Activated CD8-positive, alpha-beta T cell treated with anti-CD3 and anti-CD28 coated beads for 36 hours (primary cell): ENCODE measurements around the gene P4HB. TPM values are rescaled to one million over a fixed set of nuclear protein-coding genes. Genes with fewer than 3 reads are reported as not detected.

Experiments
- ATAC-seq: fragments of 200-7000 bp; cut with Tn5 transposase; one replicate; pipeline ENCODE4 v1.10.0; 2021; ENCODE audit warnings: mild to moderate bottlenecking, moderate library complexity
- CTCF ChIA-PET: fragments of 350-600 bp; sonication (Branson Sonifier 250); formaldehyde crosslinking; loops from one replicate; lab custom pipeline; 2021; ENCODE audit warnings: antibody characterized with exemption; lab: Charles Lee
- POLR2A ChIA-PET: fragments of 350-600 bp; sonication (Branson Sonifier 250); formaldehyde crosslinking; loops from one replicate; lab custom pipeline; 2021; ENCODE audit warnings: antibody characterized with exemption; lab: Charles Lee
- DNase-seq: peaks from one replicate; pipeline ENCODE4 v3.0.0-alpha.2; 2020
- H3K27ac Mint-ChIP-seq: one replicate; pipeline ENCODE4 v1.8.0; 2021; ENCODE audit warnings: mild to moderate bottlenecking, mixed read lengths
- H3K27me3 Mint-ChIP-seq: one replicate; pipeline ENCODE4 v1.8.0; 2021; ENCODE audit warnings: mixed read lengths
- H3K36me3 Mint-ChIP-seq: one replicate; pipeline ENCODE4 v1.8.0; 2021; ENCODE audit warnings: low read depth, mixed read lengths
- H3K4me1 Mint-ChIP-seq: one replicate; pipeline ENCODE4 v1.8.0; 2021; ENCODE audit warnings: low read depth, mixed read lengths
- H3K4me3 Mint-ChIP-seq: one replicate; pipeline ENCODE4 v1.8.0; 2021; ENCODE audit warnings: mild to moderate bottlenecking, moderate library complexity, mixed read lengths
- H3K9me3 Mint-ChIP-seq: one replicate; pipeline ENCODE4 v1.8.0; 2021; ENCODE audit warnings: mixed read lengths
- intact Hi-C: fragments of 100-400 bp; cut with micrococcal nuclease; formaldehyde crosslinking; loops from one replicate; pipeline ENCODE4 v1.10.0; 2022
- total RNA-seq, 2 experiments: library from RNA; stranded (reverse); gene quantifications; one replicate each; pipeline ENCODE4 v1.2.3, GENCODE V29; 2021
- TF ChIP-seq, protein P1 (sequence below): fragments of 200-600 bp; IDR thresholded peaks from one replicate; pipeline ENCODE4 v1.8.0; 2022; ENCODE audit warnings: antibody characterized with exemption, mild to moderate bottlenecking

The P4HB gene
- total RNA-seq, 2 experiments from 2014 or later, result 408 to 434 TPM

DNA sequence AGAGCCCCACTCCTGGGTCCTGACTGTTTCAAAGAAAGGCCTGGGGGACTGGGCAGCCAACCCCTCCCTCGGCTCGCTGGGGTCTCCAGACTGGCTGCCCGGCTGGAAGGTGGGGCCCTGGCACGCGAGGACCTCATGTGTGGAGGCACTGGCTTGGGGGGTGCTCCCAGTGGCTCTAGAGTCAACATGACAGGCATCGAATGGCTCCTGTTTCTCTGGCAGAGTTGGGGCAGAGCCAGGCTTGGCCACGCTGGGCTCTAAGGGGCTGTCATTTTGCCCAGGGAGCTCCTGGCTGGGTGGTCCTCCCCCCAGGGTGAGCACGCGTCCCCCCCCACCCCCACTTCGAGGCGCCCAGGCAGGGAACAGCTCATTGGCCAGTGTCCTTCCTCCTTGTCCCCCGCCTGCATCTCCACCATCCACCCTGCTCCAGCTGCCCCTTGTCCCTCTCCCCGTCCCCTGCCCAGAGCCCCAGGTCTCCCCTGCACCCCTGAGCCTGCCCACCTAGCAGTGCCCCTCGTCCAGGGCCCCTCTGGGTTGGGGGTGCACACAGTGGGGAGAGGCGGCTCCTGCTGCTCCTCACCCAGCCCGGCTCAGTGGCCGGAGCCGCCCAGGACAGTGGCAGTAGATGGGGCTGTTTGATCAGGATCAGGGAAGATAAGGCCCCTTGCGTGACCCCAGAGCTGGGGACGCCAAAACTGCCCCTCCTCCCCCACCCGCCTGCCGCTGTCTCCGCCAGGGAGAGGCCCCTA lies 53.7 kb downstream of the P4HB start:
- H3K4me3 Mint-ChIP-seq, result no peak overlapping the region
- H3K4me1 Mint-ChIP-seq, result no peaks in the 10 kb centered on the region
- TF ChIP-seq, protein P1, sequence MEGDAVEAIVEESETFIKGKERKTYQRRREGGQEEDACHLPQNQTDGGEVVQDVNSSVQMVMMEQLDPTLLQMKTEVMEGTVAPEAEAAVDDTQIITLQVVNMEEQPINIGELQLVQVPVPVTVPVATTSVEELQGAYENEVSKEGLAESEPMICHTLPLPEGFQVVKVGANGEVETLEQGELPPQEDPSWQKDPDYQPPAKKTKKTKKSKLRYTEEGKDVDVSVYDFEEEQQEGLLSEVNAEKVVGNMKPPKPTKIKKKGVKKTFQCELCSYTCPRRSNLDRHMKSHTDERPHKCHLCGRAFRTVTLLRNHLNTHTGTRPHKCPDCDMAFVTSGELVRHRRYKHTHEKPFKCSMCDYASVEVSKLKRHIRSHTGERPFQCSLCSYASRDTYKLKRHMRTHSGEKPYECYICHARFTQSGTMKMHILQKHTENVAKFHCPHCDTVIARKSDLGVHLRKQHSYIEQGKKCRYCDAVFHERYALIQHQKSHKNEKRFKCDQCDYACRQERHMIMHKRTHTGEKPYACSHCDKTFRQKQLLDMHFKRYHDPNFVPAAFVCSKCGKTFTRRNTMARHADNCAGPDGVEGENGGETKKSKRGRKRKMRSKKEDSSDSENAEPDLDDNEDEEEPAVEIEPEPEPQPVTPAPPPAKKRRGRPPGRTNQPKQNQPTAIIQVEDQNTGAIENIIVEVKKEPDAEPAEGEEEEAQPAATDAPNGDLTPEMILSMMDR, result no peak
- DNase-seq (no peak), ATAC-seq (no peak)
- no peak overlapping the region for H3K27ac Mint-ChIP-seq
- no peaks in the 10 kb centered on the region for H3K9me3 Mint-ChIP-seq
- CTCF ChIA-PET, result interaction anchor here (1.6 kb wide), 1 partner anchor 76 kb away, joined by 5 read pairs; no protein-coding TSS in a partner anchor
- H3K27me3 Mint-ChIP-seq, result peaks cover 32% of the 10 kb centered on the region
- intact Hi-C loops, result no loop called here
- POLR2A ChIA-PET, result interaction anchor here (1.2 kb wide), 1 partner anchor 97 kb away, joined by 4 read pairs; no protein-coding TSS in a partner anchor
- no peaks in the 10 kb centered on the region for H3K36me3 Mint-ChIP-seq

DNA sequence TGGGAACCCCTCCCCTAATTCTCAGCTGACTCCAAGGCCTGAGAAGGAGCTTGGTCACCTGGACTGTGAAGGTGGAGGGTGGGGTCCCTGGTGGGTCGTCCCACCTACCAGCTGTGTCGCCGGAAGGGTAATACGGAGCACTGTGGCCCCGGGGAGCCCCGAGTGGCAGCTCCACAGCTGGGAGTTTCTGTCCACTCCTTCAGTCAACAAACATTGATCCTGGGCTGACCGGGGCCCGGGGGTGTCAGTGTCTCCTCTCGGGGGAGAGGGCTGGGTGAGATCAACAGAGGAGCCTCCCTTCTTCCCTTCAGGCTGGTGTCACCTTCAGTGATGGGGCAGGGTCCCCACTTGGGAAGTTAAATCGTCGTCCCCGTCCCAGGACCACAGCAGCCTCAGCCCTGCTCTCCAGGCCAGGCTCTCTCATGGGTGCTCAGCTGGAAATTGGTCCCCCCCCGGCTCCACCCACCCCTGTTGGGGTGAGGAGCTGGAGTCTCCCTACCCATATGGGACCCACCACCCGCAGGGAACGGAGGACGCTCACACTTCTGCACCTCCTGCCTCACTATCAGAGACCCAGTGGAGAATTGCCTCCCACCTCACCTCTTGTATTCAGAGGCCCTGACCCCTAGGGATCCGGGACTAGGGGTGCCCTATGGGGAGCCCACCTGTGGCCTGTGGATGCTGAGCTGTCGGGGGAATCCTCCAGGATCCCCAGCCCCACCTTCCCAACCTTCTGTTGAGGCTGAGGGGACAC lies 54.5 kb downstream of the P4HB start:
- ChIA-PET POLR2A (interaction anchor here (0.9 to 1.2 kb wide), 2 partner anchors 47 to 96 kb away, joined by 3 to 4 read pairs; no protein-coding TSS in a partner anchor), CTCF (no interaction called here)
- Mint-ChIP-seq H3K36me3 (no peaks in the 10 kb centered on the region), H3K27me3 (peaks cover 36% of the 10 kb centered on the region), H3K4me3 (no peak overlapping the region), H3K4me1 (no peaks in the 10 kb centered on the region), H3K27ac (no peak overlapping the region), H3K9me3 (no peaks in the 10 kb centered on the region)
- intact Hi-C loops, result no loop called here
- TF ChIP-seq, protein P1, result no peak
- no peak for ATAC-seq
- DNase-seq, result no peak

DNA sequence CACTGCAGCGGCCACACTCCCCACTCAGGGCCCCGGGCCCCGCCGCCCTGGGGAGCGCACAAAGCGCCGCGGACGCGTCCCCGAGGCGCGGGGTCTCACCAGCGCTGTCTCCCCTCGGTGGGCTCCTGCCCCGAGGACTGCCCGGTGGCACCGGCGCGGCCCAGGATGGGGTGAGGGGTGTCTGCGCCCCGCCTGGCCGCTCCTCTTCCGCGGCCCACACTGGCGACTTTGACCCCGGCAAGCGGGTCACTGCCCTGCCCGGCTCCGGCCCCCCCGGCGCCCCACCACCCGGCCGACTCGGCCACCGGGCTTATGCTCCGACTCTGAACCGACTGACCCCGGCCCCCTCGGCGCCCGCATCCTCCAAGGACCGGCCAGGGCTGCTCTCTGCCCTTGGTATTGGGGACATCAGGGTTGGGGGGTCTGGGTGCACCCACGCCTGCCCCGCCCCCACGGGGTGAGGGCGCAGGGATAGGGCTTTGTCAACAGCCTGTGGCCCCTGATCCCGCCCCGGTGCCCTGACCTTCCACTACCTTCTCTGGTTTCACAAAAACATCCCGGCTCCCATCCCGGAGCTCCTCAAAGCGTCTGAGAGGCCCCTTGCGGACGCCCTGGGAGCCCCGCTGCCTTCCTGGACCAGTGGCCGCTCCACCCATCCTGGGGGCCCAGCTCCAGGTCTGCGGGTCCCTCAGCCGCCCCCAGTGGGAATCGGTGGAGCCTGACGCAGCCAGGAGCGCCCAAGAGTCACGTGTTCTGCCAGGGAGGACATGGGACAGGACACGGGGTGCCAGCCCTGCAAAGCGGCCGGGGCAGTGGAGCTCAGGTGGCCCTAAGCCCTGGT lies 55.6 kb downstream of the P4HB start:
- Mint-ChIP-seq H3K4me1 (no peaks in the 10 kb centered on the region), H3K9me3 (no peaks in the 10 kb centered on the region), H3K27ac (no peak overlapping the region), H3K27me3 (peaks cover 36% of the 10 kb centered on the region), H3K36me3 (no peaks in the 10 kb centered on the region), H3K4me3 (no peak overlapping the region)
- intact Hi-C loops, result no loop called here
- DNase-seq (no peak), ATAC-seq (no peak)
- TF ChIP-seq, protein P1, result no peak
- POLR2A ChIA-PET, result interaction anchor here (0.9 kb wide), 1 partner anchor 48 kb away, joined by 3 read pairs; no protein-coding TSS in a partner anchor
- CTCF ChIA-PET, result no interaction called here

DNA sequence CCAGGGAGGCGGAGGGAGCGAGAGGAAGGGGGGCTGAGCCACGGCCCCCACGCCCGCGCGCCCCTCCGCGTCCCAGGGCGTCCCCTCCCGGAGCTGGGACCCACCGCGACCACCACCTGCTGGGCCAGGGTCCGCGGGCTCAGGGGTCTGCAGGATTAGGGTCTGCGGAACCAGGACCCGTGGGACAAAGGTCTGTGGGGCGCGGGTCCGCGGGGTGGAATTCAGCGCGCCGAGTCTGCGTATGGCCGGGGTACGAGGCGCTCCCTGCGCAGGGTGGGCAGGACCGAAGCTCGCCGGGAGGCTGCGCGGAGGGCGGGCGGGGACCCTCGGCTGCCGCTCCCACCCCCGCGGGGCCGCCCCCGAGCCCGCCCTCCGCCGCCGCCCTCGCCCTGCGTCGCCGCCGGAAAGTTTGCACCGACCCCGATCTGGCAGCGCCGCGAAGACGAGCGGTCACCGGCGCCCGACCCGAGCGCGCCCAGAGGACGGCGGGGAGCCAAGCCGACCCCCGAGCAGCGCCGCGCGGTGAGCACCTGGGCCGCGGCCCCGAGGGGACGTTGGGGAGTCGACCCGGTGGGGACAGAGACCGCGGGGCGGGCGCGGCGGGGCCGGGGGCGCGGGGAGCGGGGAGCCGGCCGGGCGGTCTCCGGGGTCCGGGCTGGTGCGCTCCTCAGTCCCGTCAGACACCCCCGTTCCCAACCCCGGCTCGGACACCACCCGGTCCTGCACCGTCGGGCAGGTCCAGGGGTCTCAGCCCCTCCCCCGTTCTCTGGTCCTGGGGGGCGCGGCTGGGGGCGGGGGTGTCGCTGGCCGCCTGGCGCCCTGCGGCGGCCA lies 56.4 kb downstream of the P4HB start, which contains the start of gene GCGR:
GCGR (plus strand) TSS at position 423 of the 831 bp plus-strand sequence. CDS start 4,869 bp downstream, outside the sequence.
- Mint-ChIP-seq H3K9me3 (no peaks in the 10 kb centered on the region), H3K4me3 (no peak within 1 kb of the TSS), H3K4me1 (no peaks in the 10 kb centered on the region), H3K27ac (no peak within 1 kb of the TSS), H3K27me3 (peaks cover 30% of the 10 kb centered on the region), H3K36me3 (no peaks in the 10 kb centered on the region)
- ChIA-PET POLR2A (no interaction called here), CTCF (no interaction called here)
- TF ChIP-seq, protein P1, result no peak
- intact Hi-C loops, result no loop called here
- no peak for DNase-seq
- no peak for ATAC-seq
